Retinal pigment epithelial cell (primary cell): ENCODE results near the gene P2RY6.
A peak's percentile ranks its signal among the peaks of the same experiment; 100 is the strongest.

Experiments used
- DNase-seq: peaks from one replicate; pipeline ENCODE4 v3.0.0-alpha.2; 2010; ENCODE audit warnings: low read depth
- H3K4me3 ChIP-seq: 2 replicates; pipeline ENCODE4 v1.5.1; 2011; ENCODE audit warnings: mild to moderate bottlenecking, low read length, control low read depth, moderate library complexity
- TF ChIP-seq, protein P1 (sequence below): conservative IDR thresholded peaks from 2 replicates; pipeline ENCODE4 v1.5.1; 2011; ENCODE audit warnings: low read depth, low read length, control low read depth, inconsistent platforms

The P2RY6 gene

GRCh38 chr11:73343076-73343873 lies 71.1 kb downstream of the P2RY6 start:
- TF ChIP-seq, protein P1, sequence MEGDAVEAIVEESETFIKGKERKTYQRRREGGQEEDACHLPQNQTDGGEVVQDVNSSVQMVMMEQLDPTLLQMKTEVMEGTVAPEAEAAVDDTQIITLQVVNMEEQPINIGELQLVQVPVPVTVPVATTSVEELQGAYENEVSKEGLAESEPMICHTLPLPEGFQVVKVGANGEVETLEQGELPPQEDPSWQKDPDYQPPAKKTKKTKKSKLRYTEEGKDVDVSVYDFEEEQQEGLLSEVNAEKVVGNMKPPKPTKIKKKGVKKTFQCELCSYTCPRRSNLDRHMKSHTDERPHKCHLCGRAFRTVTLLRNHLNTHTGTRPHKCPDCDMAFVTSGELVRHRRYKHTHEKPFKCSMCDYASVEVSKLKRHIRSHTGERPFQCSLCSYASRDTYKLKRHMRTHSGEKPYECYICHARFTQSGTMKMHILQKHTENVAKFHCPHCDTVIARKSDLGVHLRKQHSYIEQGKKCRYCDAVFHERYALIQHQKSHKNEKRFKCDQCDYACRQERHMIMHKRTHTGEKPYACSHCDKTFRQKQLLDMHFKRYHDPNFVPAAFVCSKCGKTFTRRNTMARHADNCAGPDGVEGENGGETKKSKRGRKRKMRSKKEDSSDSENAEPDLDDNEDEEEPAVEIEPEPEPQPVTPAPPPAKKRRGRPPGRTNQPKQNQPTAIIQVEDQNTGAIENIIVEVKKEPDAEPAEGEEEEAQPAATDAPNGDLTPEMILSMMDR = no peak
- H3K4me3 ChIP-seq = peak overlapping the region; percentile 31
- DNase-seq = no peak

DNA sequence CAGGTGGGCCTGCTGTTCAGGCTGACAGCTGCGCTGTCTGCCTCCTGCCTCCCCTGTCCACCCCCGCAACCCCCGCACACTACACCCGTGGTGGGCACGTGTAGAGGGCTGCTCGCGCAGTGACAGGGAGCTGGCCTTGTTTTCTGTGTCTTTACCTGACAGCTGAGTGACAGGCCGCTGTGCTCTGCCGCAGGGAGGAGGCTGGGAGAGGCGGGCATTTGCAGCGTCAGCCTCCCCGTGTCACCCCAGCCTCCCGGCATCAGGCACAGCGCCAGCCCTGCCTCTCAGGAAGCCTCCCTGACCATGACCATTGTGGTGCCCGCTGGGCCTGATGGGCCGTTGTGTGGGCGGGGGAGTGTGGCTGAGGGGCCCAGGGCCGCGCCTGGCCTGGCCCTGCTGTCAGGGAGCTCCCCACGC lies 72.1 kb downstream of the P2RY6 start:
- no peak for DNase-seq
- no peak overlapping the region for H3K4me3 ChIP-seq
- TF ChIP-seq, protein P1 = no peak

DNA sequence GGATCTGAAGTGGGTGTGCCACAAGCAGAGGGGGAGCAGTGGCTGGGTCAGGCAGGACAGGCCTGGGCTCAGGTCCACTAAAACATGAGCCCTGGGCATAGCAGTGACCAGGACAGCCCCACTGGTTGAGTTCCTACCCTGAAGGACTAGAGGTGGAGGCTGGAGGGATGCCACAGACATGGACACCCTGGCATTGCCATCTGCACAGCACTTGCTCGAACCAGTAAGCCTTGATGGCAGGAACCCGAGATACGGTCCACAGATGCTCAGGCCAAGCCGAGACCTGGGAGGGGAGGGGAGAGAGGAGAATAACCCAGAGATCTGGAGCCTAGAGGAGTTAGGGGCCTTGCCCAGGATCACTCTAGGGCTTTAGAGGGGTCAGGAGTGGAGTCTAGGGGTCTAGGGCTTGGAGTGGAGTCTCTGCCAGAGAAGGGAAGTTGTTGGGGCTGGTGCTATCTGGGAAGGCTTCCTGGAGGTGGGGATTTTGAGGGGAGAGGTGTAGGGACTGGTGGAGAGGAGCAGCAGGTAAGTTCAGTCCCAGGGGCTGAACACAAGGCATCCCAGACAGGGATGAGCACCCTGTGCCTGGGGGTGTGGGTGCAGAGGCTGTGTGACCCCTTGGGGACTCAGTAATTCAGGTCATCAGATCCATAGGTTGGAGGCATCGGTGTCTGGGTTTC lies 73.5 kb downstream of the P2RY6 start:
- DNase-seq = no peak
- no peak overlapping the region for H3K4me3 ChIP-seq
- TF ChIP-seq, protein P1 = no peak

GRCh38 chr11:73346186-73346935 lies 74.2 kb downstream of the P2RY6 start:
- TF ChIP-seq, protein P1 = no peak
- H3K4me3 ChIP-seq = no peak overlapping the region

GRCh38 chr11:73347067-73347466 lies 74.9 kb downstream of the P2RY6 start:
- DNase-seq = no peak
- TF ChIP-seq, protein P1 = no peak
- no peak overlapping the region for H3K4me3 ChIP-seq

More at GRCh38 chr11:73346186-73346935, 74.2 kb downstream of the P2RY6 start:
- no peak for DNase-seq
